T-helper 17 cell (primary cell): ENCODE data around the gene TFAP2C. TPM values are rescaled to one million over a fixed set of nuclear protein-coding genes. Genes with fewer than 3 reads are reported as not detected.

Experiments
- ATAC-seq: fragments of 150-1000 bp; cut with Tn5 transposase; 2 replicates; pipeline ENCODE4 v1.10.0; 2021; ENCODE audit warnings: mild to moderate bottlenecking, moderate library complexity
- DNase-seq, 3 donors: peaks; one replicate each; pipeline versions ENCODE4 v3.0.0 to v3.0.0-alpha.2; 2020 to 2021
- H3K9me3 ChIP-seq: one replicate; pipeline ENCODE4 v1.7.0; 2013; ENCODE audit warnings: low read length, mild to moderate bottlenecking; ENCODE audit not compliant: control insufficient read depth, poor library complexity, severe bottlenecking
- H3K27ac Mint-ChIP-seq: one replicate; pipeline ENCODE4 v1.8.0; 2022; ENCODE audit warnings: mild to moderate bottlenecking, moderate library complexity, mixed read lengths
- H3K27me3 Mint-ChIP-seq: one replicate; pipeline ENCODE4 v1.8.0; 2022; ENCODE audit warnings: mixed read lengths
- H3K36me3 Mint-ChIP-seq: one replicate; pipeline ENCODE4 v1.8.0; 2022; ENCODE audit warnings: low read depth, mixed read lengths
- H3K4me1 Mint-ChIP-seq: one replicate; pipeline ENCODE4 v1.8.0; 2022; ENCODE audit warnings: mild to moderate bottlenecking, mixed read lengths
- H3K4me3 Mint-ChIP-seq: one replicate; pipeline ENCODE4 v1.8.0; 2022; ENCODE audit warnings: mild to moderate bottlenecking, moderate library complexity, mixed read lengths
- total RNA-seq, 4 donors: library from RNA in 2 of 4; stranded (reverse) in 2 of 4; gene quantifications; one replicate each; pipeline ENCODE4 v1.2.3 and lab custom pipeline; 2022 to 2026

TFAP2C gene
- total RNA-seq (not detected), total RNA-seq (lab: John Stamatoyannopoulos, UW) (0 to 0.23 reads per million in 2 donors)

GRCh38 chr20:56628873-56629463 is at the start of gene TFAP2C:
TFAP2C (plus strand) TSS chr20:56629306; CDS start chr20:56629545, 239 bp downstream.
- peaks cover 55% of the 10 kb centered on the region for H3K27me3 Mint-ChIP-seq
- no peaks in the 10 kb centered on the region for H3K9me3 ChIP-seq
- DNase-seq: no peak
- no peaks in the 10 kb centered on the region for H3K36me3 Mint-ChIP-seq
- no peak within 1 kb of the TSS for H3K27ac Mint-ChIP-seq
- H3K4me3 Mint-ChIP-seq: peak within 1 kb of the TSS; percentile 76
- no peak for ATAC-seq
- peaks cover 3% of the 10 kb centered on the region for H3K4me1 Mint-ChIP-seq

GRCh38 chr20:56580226-56580625 is 48.9 kb upstream of the TFAP2C start:
- peaks cover 37% of the 10 kb centered on the region for H3K27me3 Mint-ChIP-seq

GRCh38 chr20:56581701-56582100 is 47.4 kb upstream of the TFAP2C start:
- ATAC-seq (no peak), DNase-seq (no peak)
- H3K27me3 Mint-ChIP-seq: peaks cover 24% of the 10 kb centered on the region
- no peaks in the 10 kb centered on the region for H3K4me1 Mint-ChIP-seq
- H3K27ac Mint-ChIP-seq: no peak overlapping the region
- no peaks in the 10 kb centered on the region for H3K9me3 ChIP-seq
- H3K4me3 Mint-ChIP-seq: no peak overlapping the region
- H3K36me3 Mint-ChIP-seq: no peaks in the 10 kb centered on the region

More at GRCh38 chr20:56580226-56580625, 48.9 kb upstream of the TFAP2C start:
- Mint-ChIP-seq H3K36me3 (no peaks in the 10 kb centered on the region), H3K4me1 (peaks cover 2% of the 10 kb centered on the region), H3K27ac (no peak overlapping the region), H3K4me3 (no peak overlapping the region)
- DNase-seq (no peak), ATAC-seq (no peak)
- H3K9me3 ChIP-seq: no peaks in the 10 kb centered on the region

DNA sequence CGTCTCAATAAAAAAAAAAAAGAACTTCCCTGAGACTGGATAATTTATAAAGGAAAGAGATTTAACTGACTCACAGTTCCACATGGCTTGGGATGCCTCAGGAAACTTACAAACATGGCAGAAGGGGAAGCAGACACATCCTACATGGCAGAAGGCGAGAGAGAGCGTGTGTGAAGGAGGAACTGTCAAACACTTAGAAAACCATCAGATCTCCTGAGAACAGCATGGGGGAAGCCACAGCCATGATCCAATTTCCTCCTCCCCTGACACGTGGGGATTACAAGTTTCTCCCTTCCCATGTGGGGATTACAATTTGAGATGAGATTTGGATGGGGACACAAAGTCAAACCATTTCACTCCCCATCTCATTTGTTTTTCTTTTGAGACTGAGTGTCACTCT is 46.6 kb upstream of the TFAP2C start:
- Mint-ChIP-seq H3K36me3 (no peaks in the 10 kb centered on the region), H3K4me1 (no peaks in the 10 kb centered on the region), H3K27me3 (peaks cover 28% of the 10 kb centered on the region), H3K4me3 (no peak overlapping the region), H3K27ac (no peak overlapping the region)
- no peaks in the 10 kb centered on the region for H3K9me3 ChIP-seq
- DNase-seq (no peak), ATAC-seq (no peak)

- no peaks in the 10 kb centered on the region for H3K9me3 ChIP-seq
- no peak overlapping the region for H3K27ac Mint-ChIP-seq
- no peaks in the 10 kb centered on the region for H3K4me1 Mint-ChIP-seq
- ATAC-seq: no peak
- no peaks in the 10 kb centered on the region for H3K36me3 Mint-ChIP-seq
- H3K27me3 Mint-ChIP-seq: peaks cover 25% of the 10 kb centered on the region
- H3K4me3 Mint-ChIP-seq: no peak overlapping the region
- DNase-seq: no peak
Observed at GRCh38 chr20:56584916-56585315, 44.2 kb upstream of the TFAP2C start.

DNA sequence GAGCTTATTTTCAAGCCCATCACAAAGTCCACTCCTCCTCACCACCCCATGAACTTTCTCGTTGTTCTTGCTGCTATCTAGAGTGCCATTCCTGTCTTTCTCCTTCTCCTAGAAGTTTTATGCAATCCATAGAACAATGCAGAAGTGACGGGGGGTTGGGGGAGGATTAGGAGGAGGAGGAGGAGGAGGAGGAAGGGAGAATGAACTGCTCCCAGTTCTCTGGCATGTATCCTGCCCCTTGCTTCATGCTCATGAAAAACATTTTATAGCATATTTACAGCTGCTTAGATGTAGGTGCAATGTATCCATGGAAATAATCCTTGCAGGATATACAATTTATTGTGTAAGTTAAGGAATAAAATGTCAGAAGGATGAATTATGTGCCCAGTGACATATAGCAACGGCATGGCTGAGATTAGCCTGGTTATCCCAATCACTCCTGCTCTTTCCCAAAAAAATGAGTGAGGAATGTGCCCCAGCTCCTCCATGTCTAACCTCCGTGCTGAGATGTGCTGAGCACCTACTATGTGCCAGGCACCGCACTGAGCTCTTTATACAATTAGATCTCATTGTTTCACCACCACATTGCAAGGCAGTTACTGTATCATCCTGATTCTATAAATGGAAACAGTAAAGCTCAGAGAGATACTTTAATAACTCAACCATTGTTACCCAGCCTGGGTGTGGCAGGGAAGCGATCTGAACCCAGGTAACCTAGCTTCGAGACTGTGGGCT is 41.6 kb upstream of the TFAP2C start:
- no peak overlapping the region for H3K27ac Mint-ChIP-seq
- H3K4me1 Mint-ChIP-seq: no peaks in the 10 kb centered on the region
- no peak overlapping the region for H3K4me3 Mint-ChIP-seq
- H3K36me3 Mint-ChIP-seq: no peaks in the 10 kb centered on the region
- ATAC-seq (no peak), DNase-seq (no peak)
- no peaks in the 10 kb centered on the region for H3K9me3 ChIP-seq
- peaks cover 18% of the 10 kb centered on the region for H3K27me3 Mint-ChIP-seq

DNA sequence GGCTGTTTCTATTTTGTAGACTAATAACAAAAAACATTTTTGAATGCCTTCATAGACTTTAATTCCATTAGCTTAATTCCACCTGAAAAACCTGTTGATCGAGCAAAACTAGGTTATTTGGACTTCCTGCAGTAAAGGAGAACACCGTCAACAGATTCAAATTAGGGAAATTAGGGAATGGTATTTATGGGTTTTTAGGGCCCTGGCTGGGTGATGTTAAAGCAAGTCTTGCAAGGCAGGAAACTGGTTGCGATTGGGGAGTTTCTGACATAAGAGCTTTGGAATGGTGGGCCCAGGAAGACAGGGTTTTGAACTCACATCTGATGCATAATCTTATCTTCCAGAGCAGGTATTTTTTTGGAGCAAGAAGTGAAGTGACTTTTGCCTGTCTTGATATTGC is 40.1 kb upstream of the TFAP2C start:
- H3K36me3 Mint-ChIP-seq: no peaks in the 10 kb centered on the region
- H3K27me3 Mint-ChIP-seq: peaks cover 13% of the 10 kb centered on the region
- H3K4me3 Mint-ChIP-seq: no peak overlapping the region
- H3K9me3 ChIP-seq: no peaks in the 10 kb centered on the region
- no peak overlapping the region for H3K27ac Mint-ChIP-seq
- H3K4me1 Mint-ChIP-seq: no peaks in the 10 kb centered on the region
- DNase-seq: no peak
- no peak for ATAC-seq

DNA sequence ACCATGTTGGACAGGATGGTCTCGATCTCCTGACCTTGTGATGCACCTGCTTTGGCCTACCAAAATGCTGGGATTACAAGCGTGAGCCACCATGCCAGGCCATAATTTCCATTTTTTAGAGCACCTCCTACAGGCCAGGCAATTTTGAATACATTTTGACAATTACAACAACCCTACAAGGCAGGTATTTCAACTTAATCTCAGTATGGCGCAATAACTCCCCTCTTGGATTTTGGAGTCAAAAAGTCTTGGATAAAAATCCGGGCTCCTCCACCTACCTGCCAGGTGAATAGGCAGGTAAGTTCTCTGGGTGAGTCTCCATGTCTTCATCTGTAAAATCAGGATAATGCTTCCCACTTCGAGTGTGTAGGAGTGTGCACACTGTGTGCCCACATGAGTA is 39.5 kb upstream of the TFAP2C start:
- no peak overlapping the region for H3K4me3 Mint-ChIP-seq
- no peak overlapping the region for H3K27ac Mint-ChIP-seq
- no peak for DNase-seq
- H3K27me3 Mint-ChIP-seq: peaks cover 10% of the 10 kb centered on the region
- no peaks in the 10 kb centered on the region for H3K9me3 ChIP-seq
- no peaks in the 10 kb centered on the region for H3K4me1 Mint-ChIP-seq
- no peaks in the 10 kb centered on the region for H3K36me3 Mint-ChIP-seq
- no peak for ATAC-seq

GRCh38 chr20:56590888-56591287 is 38.2 kb upstream of the TFAP2C start:
- H3K4me3 Mint-ChIP-seq: no peak overlapping the region
- H3K4me1 Mint-ChIP-seq: no peaks in the 10 kb centered on the region
- H3K36me3 Mint-ChIP-seq: no peaks in the 10 kb centered on the region
- DNase-seq (no peak), ATAC-seq (no peak)
- H3K27me3 Mint-ChIP-seq: peaks cover 6% of the 10 kb centered on the region
- H3K27ac Mint-ChIP-seq: no peak overlapping the region
- no peaks in the 10 kb centered on the region for H3K9me3 ChIP-seq

DNA sequence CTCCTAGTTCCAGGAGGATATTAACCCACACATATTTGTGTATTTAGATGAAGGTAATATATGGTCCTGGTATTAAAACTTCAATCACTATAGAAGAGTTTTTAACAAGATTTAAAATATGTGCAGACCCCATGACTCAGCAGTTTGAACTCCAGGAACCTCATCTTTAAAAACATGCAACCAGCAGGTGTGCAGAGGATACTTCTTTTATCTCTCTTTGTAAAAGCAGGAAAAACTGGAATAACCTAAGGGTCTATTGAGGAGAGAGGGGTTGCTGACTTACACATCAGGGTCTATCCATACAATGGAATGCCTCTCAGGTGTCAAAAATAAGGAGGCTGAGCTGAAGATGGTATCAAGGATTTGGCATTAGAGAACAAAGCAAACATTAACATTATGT is 36.9 kb upstream of the TFAP2C start:
- DNase-seq (no peak), ATAC-seq (no peak)
- Mint-ChIP-seq H3K36me3 (no peaks in the 10 kb centered on the region), H3K27ac (no peak overlapping the region), H3K4me3 (no peak overlapping the region), H3K4me1 (no peaks in the 10 kb centered on the region), H3K27me3 (peaks cover 10% of the 10 kb centered on the region)
- no peaks in the 10 kb centered on the region for H3K9me3 ChIP-seq

DNA sequence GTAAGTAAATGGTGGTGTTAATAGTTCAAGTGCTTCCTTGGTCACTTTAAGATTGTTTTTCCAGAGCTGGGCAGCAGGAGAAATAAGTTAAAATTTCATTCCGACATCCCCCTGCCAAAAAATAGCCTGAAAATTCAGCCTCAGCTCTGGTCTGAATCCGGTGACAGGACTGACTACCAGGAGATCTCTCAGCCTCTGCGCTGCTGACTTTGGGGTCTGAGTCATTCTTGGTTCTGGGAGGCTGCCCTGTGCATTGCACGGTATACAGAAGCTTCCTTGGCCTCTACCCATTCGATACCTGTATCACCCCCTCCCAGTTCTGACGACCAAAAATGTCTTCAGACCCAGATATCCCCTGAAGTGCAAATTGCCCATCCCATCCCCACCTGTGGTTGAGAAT is 36.3 kb upstream of the TFAP2C start:
- Mint-ChIP-seq H3K4me1 (no peaks in the 10 kb centered on the region), H3K36me3 (no peaks in the 10 kb centered on the region), H3K27ac (no peak overlapping the region), H3K4me3 (no peak overlapping the region), H3K27me3 (peaks cover 5% of the 10 kb centered on the region)
- H3K9me3 ChIP-seq: no peaks in the 10 kb centered on the region
- ATAC-seq (no peak), DNase-seq (no peak)

DNA sequence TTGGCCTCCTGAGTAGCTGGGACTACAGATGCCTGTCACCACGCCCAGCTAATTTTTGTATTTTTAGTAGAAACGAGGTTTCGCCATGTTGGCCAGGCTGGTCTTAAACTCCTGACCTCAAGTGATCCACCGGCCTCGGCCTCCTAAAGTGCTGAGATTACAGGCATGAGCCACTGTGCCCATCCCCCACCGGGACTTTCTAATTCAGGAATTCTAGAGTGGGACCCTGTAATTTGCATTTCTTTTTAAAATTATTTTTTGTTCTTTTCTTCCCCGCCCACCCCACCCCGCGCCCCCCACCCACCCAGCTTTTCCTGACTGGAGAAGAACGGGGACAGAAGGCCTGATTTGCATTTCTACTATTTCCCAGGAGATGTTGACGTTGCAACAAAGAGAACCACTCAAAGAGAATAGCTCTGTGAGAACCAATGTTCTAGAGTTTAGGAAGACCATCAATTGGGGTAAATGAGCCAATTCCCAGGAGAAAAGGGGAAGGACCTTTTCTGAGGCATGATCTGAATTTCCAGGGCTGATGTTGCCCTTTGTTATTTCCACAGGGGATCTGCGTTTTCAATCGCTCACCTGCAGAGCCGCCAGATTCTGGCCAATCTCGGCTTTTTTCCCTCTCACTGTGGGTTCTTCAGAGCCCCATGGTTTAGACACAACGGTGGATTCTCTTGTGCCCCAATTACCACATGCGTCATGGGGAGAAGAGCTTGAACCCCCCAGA is 33.2 kb upstream of the TFAP2C start:
- H3K4me1 Mint-ChIP-seq: no peaks in the 10 kb centered on the region
- DNase-seq (no peak), ATAC-seq (no peak)
- H3K27ac Mint-ChIP-seq: no peak overlapping the region
- no peaks in the 10 kb centered on the region for H3K9me3 ChIP-seq
- H3K36me3 Mint-ChIP-seq: no peaks in the 10 kb centered on the region
- no peak overlapping the region for H3K4me3 Mint-ChIP-seq
- H3K27me3 Mint-ChIP-seq: peaks cover 5% of the 10 kb centered on the region

- H3K9me3 ChIP-seq: no peaks in the 10 kb centered on the region
- H3K36me3 Mint-ChIP-seq: no peaks in the 10 kb centered on the region
- H3K27me3 Mint-ChIP-seq: peaks cover 8% of the 10 kb centered on the region
- H3K27ac Mint-ChIP-seq: no peak overlapping the region
- H3K4me3 Mint-ChIP-seq: no peak overlapping the region
- DNase-seq (no peak), ATAC-seq (no peak)
- no peaks in the 10 kb centered on the region for H3K4me1 Mint-ChIP-seq
Observed at GRCh38 chr20:56601166-56601565, 27.9 kb upstream of the TFAP2C start.
